ENCODE data around the gene TTC7B. TPM values are rescaled to one million over a fixed set of nuclear protein-coding genes. Genes with fewer than 3 reads are reported as not detected.

The TTC7B gene
- total and polyA plus RNA-seq, 9 of the 15 experiments (the other 6 are each of a cell fraction or from before 2014, with no cell fraction given) = 2.2 to 77.2 (median 36.7) TPM

GRCh38 chr14:90518069-90518940 is 297.9 kb downstream of the TTC7B start:
- intact Hi-C loops (cut with micrococcal nuclease) (loop anchor here (5.0 kb wide), 1 partner anchor 216 kb away; no protein-coding TSS in a partner anchor), in situ Hi-C loops (cut with MboI) (no loop called here)
- H3K9me1 ChIP-seq (ENCODE audit: control insufficient read depth, insufficient read depth, low read length) = no peaks in the 10 kb centered on the region
- no peak overlapping the region for H3K4me2 ChIP-seq (ENCODE audit: insufficient read depth, low read length)
- no peaks in the 10 kb centered on the region for H3K27me3 ChIP-seq (ENCODE audit: control insufficient read depth in 2 of 2, insufficient read depth in 2 of 2, low read length in 2 of 2)
- BruUV-seq (replicated peaks) = no TSS peak
- H3K4me1 ChIP-seq (replicated peaks in 1 of 2; ENCODE audit: control insufficient read depth in 2 of 2, insufficient read depth in 2 of 2, low read length in 2 of 2) = peaks cover 7 to 32% of the 10 kb centered on the region in 2 experiments
- TF ChIP-seq USF1 (CRISPR knock-in tag; IDR thresholded peaks at IDR 0.05) = no peak
- TF ChIP-seq ZNF668 (CRISPR knock-in tag; IDR thresholded peaks at IDR 0.05) = no peak
- no peak for TF ChIP-seq POLR3G (IDR thresholded peaks at IDR 0.05; ENCODE audit: extremely low read depth, insufficient read length, insufficient replicate concordance)
- TF ChIP-seq ZSCAN32 (CRISPR knock-in tag; IDR thresholded peaks at IDR 0.05) = no peak
- DNase-seq (ENCODE audit: extremely low read depth in 1 of 4, low spot score in 3 of 4) (no peak), ATAC-seq (no peak; the same call in 2 of the 3 replicates), FAIRE-seq (no peak)
- H3K36me3 ChIP-seq (ENCODE audit: control insufficient read depth, insufficient read depth, low read length) = no peaks in the 10 kb centered on the region
- no peaks in the 10 kb centered on the region for H3K79me2 ChIP-seq (ENCODE audit: control insufficient read depth, insufficient read depth, low read length)
- POLR2A ChIA-PET = interaction anchor here (0.6 kb wide), 1 partner anchor 215 kb away, joined by 4 read pairs; no protein-coding TSS in a partner anchor
- no peak overlapping the region for H3K4me3 ChIP-seq
- no peak overlapping the region for H3K27ac ChIP-seq (ENCODE audit: extremely low read depth, low read depth, low read length)
- no peaks in the 10 kb centered on the region for H4K20me1 ChIP-seq (replicated peaks; ENCODE audit: control insufficient read depth, insufficient read depth, low read length)
- no peak overlapping the region for H3K9ac ChIP-seq (ENCODE audit: insufficient read depth in 1 of 2, low read depth in 2 of 2, low read length in 2 of 2)
- WGBS (ENCODE audit: insufficient coverage, low coverage, missing lambda C conversion rate) = 57% methylated on average over 22 of the region's 25 CpGs
- H3K9me3 ChIP-seq (replicated peaks; ENCODE audit: control insufficient read depth, insufficient read depth, low read depth, low read length) = no peaks in the 10 kb centered on the region
- no peak overlapping the region for H2AFZ ChIP-seq (ENCODE audit: low read depth, low read length)
- CTCF ChIA-PET (ENCODE audit: low intra/inter-chr PET ratio) = interaction anchor here (1.4 kb wide), 1 partner anchor 118 kb away, joined by 5 read pairs; no protein-coding TSS in a partner anchor

All from K562 (cell line).